Endothelial cell of umbilical vein (primary cell): ENCODE data around the gene KDM4B. TPM values are rescaled to one million over a fixed set of nuclear protein-coding genes. Genes with fewer than 3 reads are reported as not detected.

Experiments used
- BruUV-seq: library from RNA; stranded (reverse); fragments of 400-500 nt; replicated peaks from 2 replicates; lab custom pipeline; 2021; lab: Mats Ljungman, UMichigan
- CTCF ChIA-PET: fragments of 300-600, 350-600 bp; sonication (Branson Sonifier 250); formaldehyde crosslinking; loops from one replicate; lab custom pipeline; 2021; ENCODE audit warnings: antibody characterized with exemption, inconsistent platforms; lab: Charles Lee
- POLR2A ChIA-PET: fragments of 300-600, 350-600 bp; sonication (Branson Sonifier 250); formaldehyde crosslinking; loops from one replicate; lab custom pipeline; 2021; ENCODE audit warnings: antibody characterized with exemption, inconsistent platforms; lab: Charles Lee
- DNase-seq: peaks from one replicate; pipeline ENCODE4 v3.0.0-alpha.2; 2011; ENCODE audit warnings: low read depth, low spot score
- FAIRE-seq: peaks from 2 replicates; lab custom pipeline; 2011; peaks lifted over from hg19 to GRCh38; lab: Jason Lieb, UNC
- H2AFZ ChIP-seq: 2 replicates; pipeline ENCODE4 v1.6.0; 2012; ENCODE audit warnings: low read depth, low read length, control low read depth, inconsistent platforms
- H3K27ac ChIP-seq: 2 replicates; pipeline ENCODE4 v1.5.1; 2011; ENCODE audit warnings: low read depth, mild to moderate bottlenecking, control low read depth, low read length, moderate library complexity; ENCODE audit not compliant: insufficient read depth
- H3K27me3 ChIP-seq, 2 experiments: 2 replicates each; pipeline versions ENCODE4 v1.6.0 to v1.6.1; 2011; ENCODE audit warnings: low read length in 2 of 2, mixed read lengths in 1 of 2; ENCODE audit not compliant: control insufficient read depth in 2 of 2, insufficient read depth in 2 of 2
- H3K36me3 ChIP-seq, 2 experiments: 2 replicates in 1 of 2; 3 replicates in 1 of 2; pipeline ENCODE4 v1.5.1; 2011; ENCODE audit warnings: low read length in 2 of 2, mild to moderate bottlenecking in 1 of 2, moderate library complexity in 1 of 2; ENCODE audit not compliant: control insufficient read depth in 2 of 2, insufficient read depth in 2 of 2; ENCODE audit errors: extremely low read depth in 1 of 2
- H3K4me1 ChIP-seq: 3 replicates; pipeline ENCODE4 v1.5.1; 2011; ENCODE audit warnings: mild to moderate bottlenecking, low read length; ENCODE audit not compliant: control insufficient read depth, insufficient read depth; ENCODE audit errors: extremely low read depth
- H3K4me2 ChIP-seq: 2 replicates; pipeline ENCODE4 v1.6.1; 2011; ENCODE audit warnings: low read length, control low read depth, mixed read lengths; ENCODE audit not compliant: insufficient read depth
- H3K4me3 ChIP-seq, 3 experiments: fragments of 200-600 bp in 1 of 3; sonication (generic), shearing (Covaris generic) in 1 of 3; replicated peaks in 1 of 3; 2 replicates each; pipeline ENCODE4 v1.5.1; 2011 to 2016; ENCODE audit warnings: control low read depth in 3 of 3, low read length in 3 of 3, mild to moderate bottlenecking in 2 of 3, inconsistent platforms in 1 of 3, low read depth in 1 of 3, moderate library complexity in 1 of 3; ENCODE audit not compliant: insufficient read depth in 1 of 3
- H3K79me2 ChIP-seq: 2 replicates; pipeline ENCODE4 v1.6.0; 2012; ENCODE audit warnings: low read length, inconsistent platforms; ENCODE audit not compliant: control insufficient read depth, insufficient read depth
- H3K9ac ChIP-seq: replicated peaks from 2 replicates; pipeline ENCODE3; 2011; ENCODE audit warnings: low read length, control low read depth; ENCODE audit not compliant: insufficient read depth; ENCODE audit errors: extremely low read depth
- H3K9me1 ChIP-seq: replicated peaks from 3 replicates; pipeline ENCODE4 v1.6.0; 2011; ENCODE audit warnings: mild to moderate bottlenecking, low read length; ENCODE audit not compliant: control insufficient read depth, insufficient read depth; ENCODE audit errors: extremely low read depth
- H3K9me3 ChIP-seq: replicated peaks from 2 replicates; pipeline ENCODE4 v1.5.1; 2012; ENCODE audit warnings: low read length, inconsistent platforms; ENCODE audit not compliant: control insufficient read depth, insufficient read depth
- H4K20me1 ChIP-seq: replicated peaks from 2 replicates; pipeline ENCODE3; 2011; ENCODE audit warnings: mild to moderate bottlenecking, low read length; ENCODE audit not compliant: control insufficient read depth, insufficient read depth; ENCODE audit errors: extremely low read depth
- CTCF ChIP-seq, 2 donors: IDR thresholded peaks; 1 replicate in 1 of 2; 2 replicates in 1 of 2; pipeline ENCODE4 v1.5.1; 2011; ENCODE audit warnings: low read length in 2 of 2, mild to moderate bottlenecking in 2 of 2, moderate library complexity in 2 of 2, control low read depth in 1 of 2, inconsistent platforms in 1 of 2, low read depth in 1 of 2; ENCODE audit not compliant: insufficient read depth in 1 of 2; ENCODE audit errors: extremely low read depth in 1 of 2
- EZH2 ChIP-seq: IDR thresholded peaks from 2 replicates; pipeline ENCODE4 v1.6.1; 2012; ENCODE audit warnings: borderline replicate concordance, low read depth, mild to moderate bottlenecking, moderate library complexity, low read length, inconsistent platforms; ENCODE audit not compliant: severe bottlenecking
- FOS ChIP-seq: IDR thresholded peaks from 2 replicates; pipeline ENCODE4 v1.6.1; 2011; ENCODE audit warnings: mild to moderate bottlenecking, low read length, moderate library complexity, borderline replicate concordance; ENCODE audit not compliant: insufficient read depth
- GATA2 ChIP-seq: IDR thresholded peaks from 2 replicates; pipeline ENCODE4 v1.7.0; 2011; ENCODE audit warnings: low read depth, mild to moderate bottlenecking, moderate library complexity, mixed read lengths, low read length; ENCODE audit not compliant: insufficient read length, insufficient read depth
- JUN ChIP-seq: IDR thresholded peaks from 2 replicates; pipeline ENCODE4 v1.6.1; 2011; ENCODE audit warnings: borderline replicate concordance, low read depth; ENCODE audit not compliant: insufficient read length, insufficient read depth
- MAX ChIP-seq: IDR thresholded peaks from 2 replicates; pipeline ENCODE4 v1.6.1; 2011; ENCODE audit not compliant: insufficient read depth, insufficient read length
- MYC ChIP-seq: IDR thresholded peaks from one replicate; pipeline ENCODE4 v1.6.1; 2011; ENCODE audit warnings: mild to moderate bottlenecking, low read depth, low read length
- POLR2A ChIP-seq: IDR thresholded peaks from 2 replicates; pipeline ENCODE4 v1.6.1; 2012; ENCODE audit warnings: low read depth, mild to moderate bottlenecking, control low read depth, low read length
- POLR2AphosphoS5 ChIP-seq: IDR thresholded peaks from 2 replicates; pipeline ENCODE4 v1.6.1; 2012; ENCODE audit warnings: low read depth, mild to moderate bottlenecking, control low read depth, low read length, moderate library complexity; ENCODE audit not compliant: insufficient read depth
- dilution Hi-C: fragments of 300-500 bp; cut with MboI; formaldehyde crosslinking; loops from one replicate; pipeline ENCODE4 v1.15.0; 2019; ENCODE audit warnings: low sequenced_read_pairs; ENCODE audit not compliant: extremely low pct_ligation_motif_present
- intact Hi-C: fragments of 100-400 bp; cut with micrococcal nuclease; formaldehyde crosslinking; loops from one replicate; pipeline ENCODE4 v1.10.0; 2022
- polyA plus RNA-seq, 4 experiments: library from polyadenylated mRNA; depleted of rRNA in 3 of 4; stranded (reverse) in 3 of 4; unstranded in 1 of 4; fragments of >200 nt; gene quantifications; 2 replicates each; pipeline versions ENCODE4 v1.2.1 to v1.2.3, GENCODE V29; 2011 to 2012; ENCODE audit warnings: missing spikeins in 1 of 4
- total RNA-seq: library from RNA; stranded (reverse); gene quantifications from 2 replicates; pipeline ENCODE4 v1.2.3, GENCODE V29; 2021

The KDM4B gene
- total and polyA plus RNA-seq, 2 donors (not counting 3 experiments of a cell fraction or from before 2014, with no cell fraction given) = 12.4 to 37.2 TPM

- H3K9me3 ChIP-seq = no peaks in the 10 kb centered on the region
- BruUV-seq = no TSS peak
- ChIA-PET CTCF (no interaction called here), POLR2A (no interaction called here)
- H4K20me1 ChIP-seq = peaks cover 7% of the 10 kb centered on the region
- H3K27ac ChIP-seq = no peak overlapping the region
- no peaks in the 10 kb centered on the region for H3K27me3 ChIP-seq
- H3K4me3 ChIP-seq = no peak overlapping the region
- H3K9ac ChIP-seq = no peak overlapping the region
- dilution Hi-C loops = no loop called here
- H3K4me1 ChIP-seq = no peaks in the 10 kb centered on the region
- H3K4me2 ChIP-seq = no peak overlapping the region
- no peak for TF ChIP-seq GATA2
- TF ChIP-seq EZH2 = no peak
- no peak for TF ChIP-seq MYC
- no peak for TF ChIP-seq JUN
- TF ChIP-seq CTCF (IDR thresholded peaks at IDR 0.05; ENCODE audit: extremely low read depth in 1 of 2, insufficient read depth in 1 of 2, low read depth in 1 of 2, low read length in 2 of 2) = no peak
- no peak for TF ChIP-seq MAX
- TF ChIP-seq FOS = no peak
- TF ChIP-seq POLR2AphosphoS5 = no peak
- no peak for TF ChIP-seq POLR2A
- H3K79me2 ChIP-seq = peaks cover 49% of the 10 kb centered on the region
- intact Hi-C loops = no loop called here
- no peak overlapping the region for H2AFZ ChIP-seq
- DNase-seq = no peak
- H3K9me1 ChIP-seq = no peaks in the 10 kb centered on the region
- H3K36me3 ChIP-seq = no peaks in the 10 kb centered on the region
- FAIRE-seq = no peak
These were observed 23.2 kb downstream of the KDM4B start for GRCh38 chr19:4991996-4992698.
